Amniotic epithelial cell (primary cell): ENCODE data around the gene OR52L1.
"Not testable (repeated sequence)": the region's sequence is repeated elsewhere in the genome, so short reads cannot be mapped to it uniquely, and the experiment has no call there.

Experiments used
- DNase-seq: peaks from one replicate; pipeline ENCODE4 v3.0.0-alpha.2; 2010; ENCODE audit warnings: low read depth

Gene OR52L1

DNA sequence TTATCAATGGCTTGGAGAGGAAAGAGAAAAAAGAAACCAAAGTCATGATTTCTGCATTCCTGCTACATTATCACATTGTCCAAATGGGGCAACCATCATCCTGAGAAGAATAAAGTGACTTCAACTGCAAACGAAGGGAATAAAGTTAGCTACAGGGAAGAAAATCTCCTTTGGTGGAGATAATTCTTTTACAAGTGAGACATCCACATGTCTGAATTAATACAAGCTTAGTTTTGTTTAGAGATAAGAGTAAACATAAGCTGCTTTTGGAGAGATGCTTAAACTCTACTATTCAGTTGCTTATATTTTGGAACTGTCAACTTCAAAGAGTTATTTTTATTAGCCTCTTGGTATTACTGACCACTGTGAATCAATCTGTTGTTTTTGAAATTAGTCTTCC, at the start of gene OR52L1:
OR52L1 (minus strand) TSS at position 101 of the 400 bp plus-strand sequence; CDS start at position 46, 55 bp downstream.
- DNase-seq = no peak

DNA sequence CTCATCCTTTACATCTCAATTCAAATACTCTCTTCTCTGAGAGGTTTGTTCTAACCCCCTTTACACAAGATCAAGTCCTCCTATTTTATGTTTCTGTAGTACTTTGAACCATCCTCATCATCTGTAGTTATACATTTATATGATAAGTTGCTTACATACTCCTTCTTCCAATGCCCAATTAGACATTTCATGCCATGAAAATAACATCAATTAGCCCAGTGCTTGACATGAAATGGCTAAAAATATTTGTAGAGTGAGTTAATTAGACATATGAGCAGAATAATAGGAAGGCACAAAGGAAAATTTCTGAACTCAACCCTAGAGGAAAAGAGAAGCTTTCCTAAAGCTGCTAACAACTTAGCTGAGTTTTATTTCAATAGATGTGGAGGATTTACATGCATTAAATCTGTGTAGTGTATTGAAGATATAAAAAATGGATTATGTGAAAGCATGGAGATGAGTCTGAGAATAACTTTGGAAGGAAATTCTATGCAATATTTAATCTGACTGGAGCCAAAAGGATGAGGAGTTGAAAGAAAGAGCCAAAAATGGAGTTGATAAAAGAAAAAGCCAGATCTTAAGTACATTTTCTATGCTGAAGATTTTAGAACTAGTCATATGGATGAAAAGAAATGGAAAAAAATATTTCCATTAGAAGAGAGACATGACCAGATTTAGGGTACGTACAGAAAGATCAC, 44.1 kb upstream of the OR52L1 start, which contains the start of gene OR56A1:
OR56A1 (minus strand) TSS at position 51 of the 698 bp plus-strand sequence. CDS start 3,066 bp downstream, outside the sequence.
- no peak for DNase-seq

DNA sequence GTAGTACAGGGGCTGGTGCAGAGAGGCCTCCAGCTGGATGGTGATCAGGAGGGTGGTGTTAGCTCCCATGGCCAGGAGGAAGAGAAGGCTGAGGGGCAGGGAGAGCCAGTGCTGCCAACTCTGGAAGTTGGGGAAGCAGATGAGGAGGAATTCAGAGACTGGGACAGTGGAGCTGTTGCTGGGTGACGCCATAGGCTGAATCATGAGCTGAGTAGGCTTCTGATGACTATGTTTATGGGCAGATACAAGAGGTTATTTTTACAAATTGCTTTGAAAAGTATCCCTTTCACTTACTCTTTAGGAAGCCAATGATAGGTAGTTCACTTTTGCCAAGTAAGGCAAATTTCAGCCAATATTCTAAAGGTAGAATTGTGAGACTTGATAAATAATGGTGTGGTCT, 40.7 kb upstream of the OR52L1 start:
- DNase-seq = no peak

DNA sequence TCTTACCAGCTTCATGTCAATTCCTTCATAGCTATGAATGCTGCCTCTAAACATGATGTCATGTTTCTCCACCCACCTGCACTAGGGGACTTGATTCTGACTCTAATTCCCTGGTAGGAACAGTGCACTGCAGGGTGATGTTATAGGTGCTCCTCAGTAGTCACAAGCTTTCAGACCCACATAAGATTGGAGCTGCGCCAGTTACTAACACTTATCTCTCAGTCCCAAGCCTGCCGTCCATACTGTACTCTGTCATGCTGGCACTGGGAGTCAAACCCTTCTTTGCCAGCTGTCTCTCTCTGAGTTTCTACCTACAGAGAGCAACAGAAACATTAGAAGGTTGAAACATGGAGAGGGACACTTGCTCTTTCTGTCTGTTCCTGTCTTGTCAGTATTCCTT, 38.3 kb upstream of the OR52L1 start:
- DNase-seq = no peak

GRCh38 chr11:6022956-6023355, 36.2 kb upstream of the OR52L1 start:
- DNase-seq = peak; percentile 47

DNA sequence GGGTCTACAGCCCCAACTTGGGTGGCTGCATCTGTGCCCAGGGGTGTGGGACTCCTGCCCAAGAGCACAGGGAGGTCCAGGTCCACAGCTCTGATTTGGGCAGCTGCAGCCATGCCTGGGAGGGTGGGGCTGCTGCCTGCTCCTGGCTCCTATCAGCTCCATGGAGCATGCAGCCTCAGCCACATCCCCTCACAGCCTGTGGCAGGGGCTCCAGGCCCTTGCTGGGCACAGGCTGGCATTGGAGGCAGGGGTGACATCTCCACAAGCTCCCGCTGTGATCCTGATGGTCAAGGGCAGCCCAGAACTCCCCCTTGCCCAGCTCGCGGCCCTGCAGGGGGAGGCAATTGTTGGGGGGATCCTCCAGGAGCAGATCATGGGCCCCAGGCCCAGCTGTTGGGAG, 26.3 kb upstream of the OR52L1 start:
- no peak for DNase-seq

GRCh38 chr11:6012035-6012668, 25.4 kb upstream of the OR52L1 start:
- DNase-seq = no peak

DNA sequence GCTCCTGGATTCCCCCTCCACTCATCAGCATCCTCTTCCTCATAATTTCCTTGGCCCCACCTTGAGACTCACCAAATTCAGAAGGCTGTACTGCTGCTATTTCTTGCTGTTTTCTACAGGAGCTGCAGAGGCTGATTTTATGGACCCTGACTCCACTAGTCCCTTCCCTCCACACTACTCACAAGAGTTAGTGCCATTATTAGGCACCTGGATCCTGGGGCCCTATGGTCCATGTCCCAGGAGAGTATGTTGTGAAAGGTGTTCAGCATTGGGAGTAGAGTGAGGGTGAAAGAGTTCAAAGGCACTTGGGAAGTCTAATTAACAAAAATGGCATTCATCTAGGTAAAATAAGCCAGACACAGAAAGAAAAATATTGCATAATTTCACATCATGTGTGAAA, 20.1 kb upstream of the OR52L1 start, which contains the start of gene OR56A4:
OR56A4 (minus strand) TSS at position 101 of the 400 bp plus-strand sequence. CDS start 3,954 bp downstream, outside the sequence.
- no peak for DNase-seq

GRCh38 chr11:6006395-6006794, 19.6 kb upstream of the OR52L1 start:
- no peak for DNase-seq

- DNase-seq = no peak
These were observed 15.5 kb upstream of the OR52L1 start for GRCh38 chr11:6002202-6002699.

DNA sequence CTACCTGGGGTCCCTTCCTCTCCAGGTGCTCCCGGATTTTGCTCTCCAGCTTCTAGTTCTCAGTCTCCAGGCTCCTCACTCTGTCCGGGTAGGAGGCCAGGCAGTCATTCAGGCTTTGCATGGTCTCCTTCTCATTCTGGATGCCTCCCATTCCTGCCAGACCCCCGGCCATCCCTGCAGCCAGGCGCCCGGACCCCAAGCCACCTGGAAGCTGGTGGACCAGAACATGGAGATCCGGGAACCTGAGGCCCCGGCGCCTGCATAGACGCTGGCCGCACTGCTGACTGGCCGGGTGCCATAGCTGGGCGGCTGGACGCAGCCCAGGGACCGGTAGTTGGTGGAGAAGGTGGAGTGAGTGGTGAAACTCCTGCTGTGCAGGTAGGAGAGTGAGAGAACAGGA, 8.0 kb upstream of the OR52L1 start:
- no peak for DNase-seq

DNA sequence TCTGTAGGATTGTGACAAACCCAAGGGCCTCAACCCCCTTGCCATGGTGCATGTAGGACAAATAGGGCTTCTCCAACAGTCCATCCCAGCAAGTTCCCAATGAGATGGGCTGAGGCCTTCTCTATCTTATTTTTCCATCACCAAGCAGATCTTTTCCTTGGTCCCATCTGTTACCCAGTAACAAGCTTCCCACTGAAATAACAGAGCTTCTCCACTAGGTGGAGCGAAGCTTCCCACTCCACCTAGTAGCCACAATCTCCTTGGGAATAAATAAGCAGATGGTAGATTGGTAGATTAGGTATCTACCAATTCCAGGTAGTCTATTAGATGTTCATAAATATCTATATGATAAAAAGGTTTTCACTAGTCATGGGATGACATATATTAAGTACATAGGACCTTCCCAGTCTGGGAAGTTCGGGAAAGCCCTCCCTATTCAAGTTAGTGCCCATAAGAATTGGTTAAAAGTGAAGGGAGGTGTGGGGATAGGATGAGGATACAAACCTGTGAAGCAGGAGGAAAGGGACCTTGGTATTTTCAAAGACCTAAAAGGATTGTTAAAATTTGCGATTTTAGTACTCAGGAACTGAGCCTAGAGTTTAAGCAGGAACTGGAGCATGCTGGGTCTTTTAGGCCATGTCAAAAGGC, 5.9 kb upstream of the OR52L1 start:
- peak; percentile 6 for DNase-seq

GRCh38 chr11:5992150-5992549, 5.4 kb upstream of the OR52L1 start:
- no peak for DNase-seq

GRCh38 chr11:5989203-5989602, 2.4 kb upstream of the OR52L1 start:
- no peak for DNase-seq

GRCh38 chr11:5983443-5983842, 3.3 kb downstream of the OR52L1 start:
- DNase-seq = no peak

DNA sequence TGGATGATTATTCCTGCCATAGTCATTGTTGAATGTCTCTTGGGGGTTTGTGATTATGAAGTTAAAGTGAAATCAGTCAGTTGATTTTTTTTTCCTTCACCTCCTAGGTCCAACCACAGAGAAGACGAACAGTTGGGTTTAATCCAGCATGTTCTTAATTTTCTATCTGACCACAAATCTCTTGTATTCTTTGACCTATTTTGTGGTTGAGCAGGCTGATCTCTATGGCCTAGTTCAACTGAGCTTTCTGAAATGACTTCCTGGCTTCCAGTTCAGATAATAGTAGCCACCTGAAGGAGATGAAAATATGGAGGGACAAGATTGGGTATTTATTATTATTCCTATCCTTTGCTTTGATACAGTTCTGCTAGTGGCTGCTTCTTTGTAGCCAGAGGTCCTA, 13.3 kb downstream of the OR52L1 start:
- DNase-seq = no peak

DNA sequence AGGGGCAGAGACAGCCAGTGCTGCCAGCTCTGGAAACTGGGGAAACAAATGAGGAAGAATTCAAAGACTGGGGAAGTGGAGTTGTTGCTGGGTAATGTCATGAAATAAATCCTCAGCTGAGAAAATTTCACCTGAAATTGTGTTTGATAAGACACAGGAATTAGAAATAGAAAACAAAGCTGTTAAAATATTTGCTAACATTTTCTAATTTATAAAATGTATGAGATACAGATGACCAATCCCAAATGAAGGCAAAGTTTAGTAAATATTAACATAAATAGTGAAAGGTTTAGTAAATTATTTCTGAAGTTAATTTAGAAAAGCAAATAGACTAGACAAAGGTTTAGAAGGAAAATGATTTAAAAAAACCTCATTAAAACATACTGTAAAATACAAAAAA, 18.4 kb downstream of the OR52L1 start, which contains the start of gene OR56A5:
OR56A5 (minus strand) TSS at position 101 of the 400 bp plus-strand sequence; CDS start at position 101, 0 bp downstream.
- no peak for DNase-seq

GRCh38 chr11:5967708-5968107, 19.1 kb downstream of the OR52L1 start:
- DNase-seq = no peak

DNA sequence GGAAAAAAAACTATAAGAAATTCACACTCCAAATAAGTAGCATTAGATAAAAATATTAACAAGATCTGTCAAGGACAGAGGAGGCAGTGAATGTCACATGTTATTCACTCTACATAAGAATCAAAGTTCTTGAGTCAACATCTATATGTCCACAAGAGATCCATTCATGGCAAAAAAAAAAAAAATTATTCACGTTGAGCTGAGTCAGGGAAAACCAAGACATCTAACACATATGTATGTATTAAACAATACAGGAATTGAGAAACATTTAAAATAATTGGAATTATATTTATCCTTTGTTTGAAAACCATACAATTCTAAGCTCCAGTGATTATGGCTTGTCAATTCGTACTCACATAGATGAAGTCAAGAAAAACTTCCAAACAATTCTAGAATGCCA, 19.8 kb downstream of the OR52L1 start:
- no peak for DNase-seq

GRCh38 chr11:5960704-5961320, 26.0 kb downstream of the OR52L1 start:
- not testable (repeated sequence) for DNase-seq

- DNase-seq = no peak
These were observed 31.2 kb downstream of the OR52L1 start for GRCh38 chr11:5955586-5955985.

- DNase-seq = no peak
These were observed 44.8 kb downstream of the OR52L1 start, which contains the start of gene OR56A3 for GRCh38 chr11:5941951-5942350. Gene OR56A3 (plus strand): TSS chr11:5942251. CDS start chr11:5947347, 5,096 bp downstream.
